ENCODE data around the gene RPL10A. TPM values are rescaled to one million over a fixed set of nuclear protein-coding genes. Genes with fewer than 3 reads are reported as not detected.

RPL10A gene
- total and polyA plus RNA-seq, 2 of the 8 experiments (the other 6 are each of a cell fraction or from before 2014, with no cell fraction given): 1,893 to 2,948 TPM

- TF ChIP-seq CHD7 (IDR thresholded peaks at IDR 0.05; ENCODE audit: insufficient replicate concordance, low read length): no peak
- TF ChIP-seq YY1 (IDR thresholded peaks at IDR 0.05; ENCODE audit: low read depth, low read length): no peak
- no peak for TF ChIP-seq FOSL1 (IDR thresholded peaks at IDR 0.05; ENCODE audit: insufficient read depth, low read depth, low read length)
- TF ChIP-seq ATF3 (IDR thresholded peaks at IDR 0.05; ENCODE audit: insufficient read depth, low read depth, low read length): no peak
- TF ChIP-seq TAF7 (optimal IDR thresholded peaks at IDR 0.05; ENCODE audit: borderline replicate concordance, low read depth, low read length): no peak
- no peak for TF ChIP-seq SP2 (IDR thresholded peaks at IDR 0.05; ENCODE audit: low read length)
- TF ChIP-seq KDM5A (IDR thresholded peaks at IDR 0.05; ENCODE audit: low read length): no peak
- no peak for TF ChIP-seq HDAC2 (IDR thresholded peaks at IDR 0.05; ENCODE audit: borderline replicate concordance in 1 of 2, low read depth in 2 of 2, low read length in 2 of 2)
Observed at GRCh38 chr6:35419961-35420360, 48.2 kb upstream of the RPL10A start (continued).

Measured in H1 (cell line).